Forelimb muscle (tissue), 1 donor: ENCODE data around the gene AGMAT. TPM values are rescaled to one million over a fixed set of nuclear protein-coding genes. Genes with fewer than 3 reads are reported as not detected.

ENCODE experiments used
- DNase-seq: peaks from one replicate; pipeline ENCODE4 v3.0.0-alpha.2; 2013; ENCODE audit warnings: low read depth
- polyA plus RNA-seq: library from polyadenylated mRNA; unstranded; fragments of 120-200 nt; gene quantifications from one replicate; pipeline ENCODE4 v1.2.1, GENCODE V29; 2013; ENCODE audit not compliant: insufficient read length

The AGMAT gene, protein sequence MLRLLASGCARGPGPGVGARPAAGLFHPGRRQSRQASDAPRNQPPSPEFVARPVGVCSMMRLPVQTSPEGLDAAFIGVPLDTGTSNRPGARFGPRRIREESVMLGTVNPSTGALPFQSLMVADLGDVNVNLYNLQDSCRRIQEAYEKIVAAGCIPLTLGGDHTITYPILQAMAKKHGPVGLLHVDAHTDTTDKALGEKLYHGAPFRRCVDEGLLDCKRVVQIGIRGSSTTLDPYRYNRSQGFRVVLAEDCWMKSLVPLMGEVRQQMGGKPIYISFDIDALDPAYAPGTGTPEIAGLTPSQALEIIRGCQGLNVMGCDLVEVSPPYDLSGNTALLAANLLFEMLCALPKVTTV
- polyA plus RNA-seq, result 3.7 TPM

DNA sequence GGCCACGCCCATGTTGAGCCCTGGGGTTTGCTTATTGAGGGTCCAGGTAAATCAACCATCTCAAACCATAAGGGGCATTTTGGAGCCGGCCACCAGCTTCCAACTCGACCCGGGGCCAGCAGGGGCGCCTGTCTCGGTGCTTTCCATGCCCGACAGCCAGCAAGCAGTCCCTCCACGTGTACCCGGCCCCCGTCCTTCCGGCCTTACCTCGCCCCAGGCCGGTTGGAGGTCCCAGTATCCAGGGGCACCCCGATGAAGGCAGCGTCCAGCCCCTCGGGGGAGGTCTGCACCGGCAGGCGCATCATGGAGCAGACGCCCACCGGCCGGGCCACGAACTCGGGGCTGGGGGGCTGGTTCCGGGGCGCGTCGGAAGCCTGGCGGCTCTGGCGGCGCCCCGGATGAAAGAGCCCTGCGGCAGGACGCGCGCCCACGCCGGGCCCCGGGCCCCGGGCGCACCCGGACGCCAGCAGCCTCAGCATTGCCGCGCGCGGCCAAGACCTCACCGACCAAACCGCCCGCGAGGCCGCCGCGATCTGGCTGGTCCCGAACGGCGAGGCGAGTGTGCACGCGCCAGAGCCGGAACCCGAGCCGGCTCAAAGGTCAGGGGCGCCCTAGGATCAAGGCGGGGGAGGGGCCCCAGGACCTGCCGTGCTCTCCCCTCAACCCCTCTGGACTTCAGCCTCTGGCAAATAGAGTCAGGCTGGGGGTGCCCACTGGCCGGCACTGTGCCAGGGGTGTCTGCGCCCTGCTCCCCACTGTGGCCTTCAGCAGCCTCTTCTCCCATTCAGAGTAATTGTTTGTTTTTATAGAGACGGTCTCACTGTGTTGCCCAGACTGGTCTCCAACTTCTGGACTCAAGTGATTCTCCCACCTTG lies at the start of gene AGMAT:
Gene AGMAT (minus strand): TSS at position 563 of the 875 bp plus-strand sequence. CDS start 84 bp downstream, at position 479.
- DNase-seq, result no peak

DNA sequence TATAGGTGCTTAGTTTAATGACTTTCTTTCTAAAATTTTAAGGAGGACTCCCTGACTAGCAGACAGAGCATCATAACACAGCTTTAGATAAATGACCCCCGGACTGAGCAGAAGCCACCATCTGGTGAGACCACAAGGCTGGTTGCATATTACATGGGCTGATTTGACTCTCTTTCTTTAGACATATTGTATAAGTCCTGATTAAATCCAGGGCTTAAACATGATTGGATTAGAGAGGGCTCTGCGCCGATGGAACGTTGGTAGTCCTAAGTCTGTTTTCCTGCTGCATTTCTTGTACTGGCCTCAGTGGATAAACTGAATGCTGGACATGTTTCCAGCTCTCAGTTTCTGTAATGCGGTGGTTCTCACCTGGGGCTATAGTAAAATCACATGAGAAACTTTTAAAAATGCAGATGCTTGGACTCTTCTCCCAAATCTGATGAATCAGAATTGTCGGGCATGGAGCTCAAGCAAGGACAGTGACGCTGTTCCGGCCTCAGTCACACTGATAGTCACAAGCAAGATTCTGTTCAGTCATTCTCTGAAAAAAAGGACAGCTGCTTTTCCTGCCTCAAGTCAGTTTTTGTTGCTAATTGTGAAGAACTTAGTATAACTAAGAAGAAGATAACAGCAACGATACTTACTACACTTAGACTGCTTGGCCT lies 49.0 kb upstream of the AGMAT start:
- DNase-seq, result no peak

DNA sequence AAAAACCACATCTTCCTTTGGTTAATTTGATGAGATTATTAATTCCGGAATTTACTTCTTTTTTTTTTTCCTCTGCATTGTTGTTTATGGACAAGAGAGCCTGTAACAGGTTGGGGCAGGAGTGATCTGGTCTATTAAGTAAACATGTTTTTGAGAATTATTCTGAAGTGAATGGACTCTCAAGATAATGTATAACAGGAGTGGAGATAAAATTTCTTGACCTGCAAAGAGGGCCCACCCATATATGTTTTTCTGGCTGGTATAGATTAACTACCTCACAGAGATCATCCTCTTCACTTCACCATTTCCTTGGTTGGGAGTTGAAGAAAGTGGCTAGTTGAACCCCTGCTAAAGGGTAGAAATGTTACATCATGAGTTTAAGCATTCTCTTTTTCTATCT lies 43.2 kb upstream of the AGMAT start:
- no peak for DNase-seq

DNA sequence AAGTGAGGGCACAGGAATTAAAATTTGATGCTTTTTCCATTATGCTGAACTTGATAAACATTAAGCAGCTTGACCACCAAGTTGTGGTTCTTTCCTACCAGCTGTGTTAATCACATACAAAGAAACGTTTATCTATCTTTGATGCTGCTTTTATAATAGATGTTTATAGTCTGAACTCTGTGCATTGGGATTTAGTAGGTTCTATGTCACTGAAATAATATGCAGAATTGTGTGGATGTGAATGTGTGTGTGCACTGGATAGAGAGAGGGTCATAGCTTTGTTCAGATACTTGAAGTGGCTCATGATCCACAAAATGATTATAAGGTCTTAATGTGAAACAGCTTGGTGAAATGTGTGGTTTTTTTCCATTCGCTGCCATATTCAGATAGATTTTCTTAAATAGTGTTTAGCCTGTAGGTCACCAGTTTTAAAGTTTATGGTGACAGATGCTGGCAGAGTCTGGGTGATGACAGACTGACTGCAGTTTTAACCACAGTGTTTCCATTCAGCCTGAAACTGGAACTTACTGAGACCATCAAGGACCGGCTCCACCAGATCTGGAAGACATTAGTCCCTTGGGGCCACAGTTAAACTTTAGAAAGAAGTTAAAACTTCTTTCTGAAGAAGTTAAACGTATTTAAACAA lies 42.6 kb upstream of the AGMAT start:
- no peak for DNase-seq

DNA sequence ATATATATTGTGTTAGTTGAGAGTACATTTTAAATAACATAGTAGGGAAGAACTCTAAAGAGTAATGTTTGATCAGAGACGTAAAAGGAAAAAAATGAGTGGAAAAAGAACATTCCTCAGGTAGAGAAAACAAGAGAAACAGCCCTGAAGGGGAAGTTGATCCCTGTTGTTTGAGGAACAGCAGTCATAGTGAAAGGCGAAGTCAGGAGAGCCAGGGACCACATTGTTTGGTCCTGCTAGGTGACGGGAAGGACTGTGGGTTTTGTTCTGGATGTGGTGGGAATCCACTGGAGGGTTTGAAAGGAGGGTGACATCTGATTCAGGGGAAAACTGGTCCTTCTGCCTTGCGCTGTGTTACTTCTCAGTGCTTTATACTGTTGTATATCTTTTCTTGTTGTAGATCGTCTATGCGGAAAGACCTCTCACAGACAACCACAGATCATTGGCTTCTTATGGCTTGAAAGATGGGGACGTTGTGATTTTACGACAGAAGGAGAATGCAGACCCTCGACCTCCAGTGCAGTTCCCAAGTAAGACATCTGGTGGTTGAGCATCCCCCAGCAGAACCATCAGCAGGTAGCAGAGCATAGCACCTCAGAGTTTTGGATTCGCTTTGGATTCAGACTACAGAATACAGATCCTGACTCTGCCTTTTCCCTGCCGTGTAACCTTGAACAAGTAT lies 41.6 kb upstream of the AGMAT start:
- DNase-seq, result no peak

DNA sequence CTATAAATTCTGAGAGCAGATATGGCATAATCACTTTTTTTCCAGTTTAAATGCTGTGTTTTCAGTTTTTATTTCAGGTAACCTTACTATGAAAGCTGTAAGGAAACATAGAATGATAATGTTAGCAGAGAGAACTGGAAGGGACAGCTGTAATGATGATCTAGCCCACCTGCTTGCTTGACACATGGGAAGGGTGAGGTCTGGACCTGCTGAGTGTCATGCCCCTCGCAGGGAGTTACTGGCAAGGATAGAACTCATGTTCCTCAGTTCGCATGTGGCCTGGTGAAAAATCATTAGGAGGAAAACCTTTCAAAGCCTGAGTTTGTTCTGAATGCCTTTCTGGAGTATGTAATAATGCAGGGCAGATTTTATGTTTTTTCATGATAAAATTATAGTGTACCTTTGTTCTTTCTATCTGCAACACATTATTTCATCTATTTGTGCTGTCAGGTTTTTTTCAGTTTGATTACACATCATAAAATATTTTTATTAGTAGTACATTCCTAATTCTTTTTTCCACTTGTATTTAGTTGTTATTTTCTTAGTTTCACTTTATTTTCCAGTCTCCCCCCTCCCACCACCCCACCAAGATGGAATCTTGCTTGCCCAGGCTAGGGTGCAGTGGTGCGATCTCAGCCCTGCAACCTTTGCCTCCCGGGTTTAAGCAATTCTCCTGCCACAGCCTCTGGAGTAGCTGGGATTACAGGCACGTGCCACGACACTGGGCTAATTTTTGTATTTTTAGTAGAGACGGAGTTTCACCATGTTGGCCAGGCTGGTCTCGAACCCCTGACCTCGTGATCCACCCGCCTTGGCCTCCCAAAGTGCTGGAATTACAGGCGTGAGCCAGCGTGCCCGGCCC lies 40.4 kb upstream of the AGMAT start:
- DNase-seq, result no peak

DNA sequence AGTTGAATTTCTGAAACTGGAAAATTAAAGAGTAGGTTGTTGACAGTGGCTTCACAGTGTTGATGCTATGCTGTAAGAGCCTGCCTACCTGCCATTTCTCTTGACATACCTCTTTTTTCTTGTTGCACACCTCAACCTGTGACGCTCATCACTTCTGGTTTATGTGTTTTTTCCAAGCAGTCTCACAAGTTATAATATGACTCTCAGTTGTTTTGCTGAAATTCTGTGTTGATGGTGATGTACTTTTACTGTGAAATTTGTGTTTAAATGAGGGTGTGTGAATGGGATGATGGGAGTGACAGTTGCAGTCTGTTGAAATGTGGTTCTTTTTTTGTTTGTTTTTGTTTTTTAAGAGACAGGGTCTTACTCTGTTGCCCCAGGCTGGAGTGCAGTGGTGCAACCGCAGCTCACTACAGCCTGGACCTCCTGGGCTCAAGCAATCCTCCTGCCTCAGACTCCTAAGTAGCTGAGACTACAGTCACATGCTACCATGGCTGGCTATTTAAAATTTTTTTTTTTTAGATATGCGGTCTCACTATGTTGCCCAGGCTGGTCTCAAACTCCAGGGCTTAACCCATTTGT lies 39.4 kb upstream of the AGMAT start:
- no peak for DNase-seq

DNA sequence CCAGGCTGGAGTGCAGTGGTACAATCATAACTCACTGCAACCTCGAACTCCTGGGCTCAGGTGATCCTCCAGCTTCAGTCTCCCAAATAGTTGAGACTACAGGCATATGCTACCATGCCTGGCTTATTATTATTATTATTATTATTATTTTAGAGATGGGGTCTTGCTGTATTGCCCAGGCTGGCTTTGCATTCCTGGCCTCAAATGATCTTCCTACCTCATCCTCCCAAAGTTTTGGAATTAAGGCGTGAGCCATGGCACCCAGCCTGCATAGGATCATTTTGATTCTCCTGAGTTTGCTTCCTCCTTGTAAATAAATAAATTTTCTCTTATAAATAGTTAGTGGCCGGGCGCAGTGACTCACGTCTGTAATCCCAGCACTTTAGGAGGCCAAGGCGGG lies 38.6 kb upstream of the AGMAT start:
- no peak for DNase-seq

DNA sequence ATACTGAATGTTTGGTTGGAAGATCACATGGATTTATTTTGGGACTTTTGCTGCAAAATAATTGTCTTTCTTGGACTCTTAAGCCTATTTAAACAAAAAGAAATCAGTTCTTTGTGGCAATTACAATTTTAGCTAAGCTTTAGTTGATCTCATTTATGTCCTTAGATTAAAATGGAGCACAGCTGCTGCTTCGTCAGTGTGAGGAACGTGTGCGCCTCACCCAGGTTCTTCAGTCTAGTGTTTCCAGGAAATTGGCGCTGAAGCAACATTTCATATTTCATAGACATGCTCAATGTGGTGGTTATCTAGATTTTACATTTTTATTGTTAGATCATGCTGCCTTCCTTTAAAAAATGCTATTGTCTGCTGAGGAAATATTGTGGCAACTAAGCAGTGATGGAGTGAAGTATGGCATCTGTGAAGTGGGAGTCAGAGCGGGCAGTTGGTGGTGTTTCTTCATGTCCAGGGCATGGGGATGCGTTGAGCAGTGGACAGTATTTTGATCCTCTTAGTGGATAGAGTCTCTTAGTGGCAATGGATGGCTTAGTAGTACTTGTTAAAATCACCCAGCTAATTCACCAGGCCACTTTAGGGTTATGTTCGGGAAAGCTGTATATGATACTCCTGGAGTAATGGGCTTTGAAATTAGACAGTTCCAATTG lies 38.0 kb upstream of the AGMAT start:
- no peak for DNase-seq

DNA sequence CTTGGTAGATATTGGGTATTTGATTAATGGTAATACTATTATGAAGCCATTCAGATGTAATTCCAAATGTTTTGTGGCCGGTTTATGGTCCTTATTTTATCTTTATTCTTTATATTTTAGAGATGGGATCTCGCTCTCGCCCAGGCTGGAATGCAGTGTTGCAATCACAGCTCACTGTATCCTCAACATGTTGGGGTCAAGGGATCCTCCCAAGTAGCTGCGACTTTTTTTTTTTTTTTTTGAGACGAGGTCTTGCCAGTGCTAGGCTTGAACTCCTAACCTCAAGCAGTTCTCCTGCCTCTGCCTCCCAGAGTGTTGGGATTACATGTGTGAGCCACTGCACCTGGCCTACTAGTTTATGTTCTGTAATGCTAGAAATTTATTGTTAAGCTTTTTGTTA lies 37.1 kb upstream of the AGMAT start:
- no peak for DNase-seq

DNA sequence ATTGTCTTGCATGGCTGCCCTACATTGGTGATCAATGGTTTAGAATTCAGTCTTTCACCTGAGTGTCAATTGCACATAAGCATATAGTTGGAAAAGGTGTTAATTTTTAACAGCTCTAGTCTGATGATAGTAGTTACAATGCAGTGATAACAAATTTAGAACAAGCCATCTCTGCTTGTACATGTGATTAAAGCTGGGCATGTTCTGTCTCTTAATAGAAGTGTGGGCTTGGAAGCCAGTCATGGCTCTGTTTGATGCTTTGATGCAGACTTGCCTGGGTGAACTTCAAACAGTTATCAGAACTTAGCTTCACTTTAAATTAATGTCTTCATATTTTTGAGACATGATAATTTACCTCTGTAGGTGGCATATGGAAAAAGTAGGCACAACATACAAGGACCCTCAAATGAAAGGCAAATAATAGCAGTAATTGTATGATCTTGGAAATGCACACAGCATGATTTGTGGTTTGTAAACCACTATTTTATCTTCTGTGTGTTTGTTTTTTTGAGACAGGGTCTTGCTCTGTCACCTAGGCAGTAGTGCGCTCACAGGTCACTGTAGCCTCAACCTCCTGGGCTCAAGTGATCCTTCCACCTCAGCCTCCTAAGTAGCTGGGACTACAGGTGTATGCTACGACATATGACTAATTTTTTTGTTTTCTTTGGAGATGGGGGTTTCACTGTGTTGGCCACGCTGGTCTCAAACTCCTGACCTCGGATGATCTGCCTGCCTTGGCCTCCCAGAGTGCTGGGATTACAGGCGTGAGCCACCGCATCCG lies 36.2 kb upstream of the AGMAT start:
- DNase-seq, result no peak

DNA sequence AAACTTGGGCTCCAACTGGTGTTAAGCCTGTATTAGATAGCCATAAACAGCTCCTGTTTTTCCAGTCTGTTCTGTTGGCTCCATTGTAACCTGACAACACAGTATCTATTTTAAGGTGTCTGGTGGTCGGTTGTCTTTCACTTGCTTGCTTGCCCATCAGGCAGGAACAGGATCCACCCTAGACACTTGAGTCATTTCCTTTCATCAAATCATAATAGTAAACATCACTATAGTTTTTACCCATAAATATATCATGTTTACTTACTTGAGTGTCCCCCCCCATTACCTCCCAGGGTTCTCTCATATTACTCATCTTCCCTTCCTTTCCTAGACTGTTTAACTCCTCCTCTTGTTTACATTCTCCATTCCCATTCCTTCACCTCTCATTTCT lies 35.3 kb upstream of the AGMAT start:
- no peak for DNase-seq

DNA sequence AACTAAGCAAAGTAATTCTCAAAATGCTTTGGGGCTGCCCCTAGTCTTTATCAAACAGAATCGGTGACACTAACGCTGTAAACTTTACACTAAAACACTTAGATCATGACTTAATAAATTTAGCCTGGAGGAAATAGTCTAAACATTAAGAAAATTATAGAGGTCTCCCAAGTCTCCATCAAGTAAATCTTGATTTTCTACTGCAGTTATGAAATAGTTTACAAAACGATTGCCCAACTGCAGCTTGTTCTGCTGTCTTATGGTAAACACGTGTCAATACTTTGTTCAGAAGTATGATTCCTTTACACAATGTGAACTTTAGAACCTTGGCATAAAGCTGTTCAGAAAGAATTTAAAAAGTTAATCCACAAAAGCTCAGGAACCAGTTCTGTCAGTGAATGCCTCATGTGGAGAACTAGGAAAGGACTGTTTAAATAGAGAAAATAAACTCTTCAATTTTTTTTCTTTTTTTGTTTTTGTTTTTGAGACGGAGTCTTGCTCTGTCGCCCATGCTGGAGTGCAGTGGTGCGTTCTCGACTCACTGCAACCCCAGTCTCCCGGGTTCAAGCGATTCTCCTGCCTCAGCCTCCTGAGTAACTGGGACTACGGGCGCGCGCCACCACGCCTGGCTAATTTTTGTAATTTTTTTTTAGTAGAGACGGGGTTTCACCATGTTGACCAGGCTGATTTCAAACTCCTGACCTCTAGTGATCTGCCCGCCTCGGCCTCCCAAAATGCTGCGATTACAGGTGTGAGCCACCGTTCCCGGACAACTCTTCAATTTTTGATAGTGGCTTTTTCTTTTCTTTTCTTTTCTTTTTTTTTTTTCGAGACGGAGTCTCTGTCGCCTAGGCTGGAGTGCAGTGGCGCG lies 34.0 kb upstream of the AGMAT start:
- peak; percentile 13 for DNase-seq

DNA sequence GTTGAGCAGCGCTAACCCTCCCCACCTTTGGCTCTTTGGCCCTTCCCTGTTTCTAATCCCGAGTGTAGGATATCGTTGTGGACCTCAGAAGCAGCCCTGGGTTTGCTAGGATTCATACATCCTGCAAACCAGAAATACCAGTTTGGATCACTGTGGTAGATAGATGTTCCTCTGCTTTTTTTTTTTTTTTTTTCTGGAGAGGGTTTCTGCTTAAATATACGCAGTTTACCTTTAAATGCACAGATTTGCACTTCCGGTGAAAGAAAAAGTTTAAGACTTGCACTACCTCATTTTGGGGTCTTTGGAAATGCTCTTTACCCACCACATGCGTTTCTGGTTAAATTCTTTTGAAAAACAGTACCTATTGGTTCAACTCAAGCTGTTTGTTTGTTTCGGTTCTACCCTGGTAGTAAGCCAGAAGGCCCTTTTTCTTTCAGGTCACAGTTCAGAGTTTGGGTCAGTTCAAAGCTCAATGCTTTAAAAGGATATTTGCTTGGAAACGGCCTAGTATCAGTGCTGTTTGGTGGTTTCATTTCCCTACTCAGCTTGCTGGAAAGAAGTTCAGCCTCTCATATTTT lies 33.3 kb upstream of the AGMAT start:
- no peak for DNase-seq

DNA sequence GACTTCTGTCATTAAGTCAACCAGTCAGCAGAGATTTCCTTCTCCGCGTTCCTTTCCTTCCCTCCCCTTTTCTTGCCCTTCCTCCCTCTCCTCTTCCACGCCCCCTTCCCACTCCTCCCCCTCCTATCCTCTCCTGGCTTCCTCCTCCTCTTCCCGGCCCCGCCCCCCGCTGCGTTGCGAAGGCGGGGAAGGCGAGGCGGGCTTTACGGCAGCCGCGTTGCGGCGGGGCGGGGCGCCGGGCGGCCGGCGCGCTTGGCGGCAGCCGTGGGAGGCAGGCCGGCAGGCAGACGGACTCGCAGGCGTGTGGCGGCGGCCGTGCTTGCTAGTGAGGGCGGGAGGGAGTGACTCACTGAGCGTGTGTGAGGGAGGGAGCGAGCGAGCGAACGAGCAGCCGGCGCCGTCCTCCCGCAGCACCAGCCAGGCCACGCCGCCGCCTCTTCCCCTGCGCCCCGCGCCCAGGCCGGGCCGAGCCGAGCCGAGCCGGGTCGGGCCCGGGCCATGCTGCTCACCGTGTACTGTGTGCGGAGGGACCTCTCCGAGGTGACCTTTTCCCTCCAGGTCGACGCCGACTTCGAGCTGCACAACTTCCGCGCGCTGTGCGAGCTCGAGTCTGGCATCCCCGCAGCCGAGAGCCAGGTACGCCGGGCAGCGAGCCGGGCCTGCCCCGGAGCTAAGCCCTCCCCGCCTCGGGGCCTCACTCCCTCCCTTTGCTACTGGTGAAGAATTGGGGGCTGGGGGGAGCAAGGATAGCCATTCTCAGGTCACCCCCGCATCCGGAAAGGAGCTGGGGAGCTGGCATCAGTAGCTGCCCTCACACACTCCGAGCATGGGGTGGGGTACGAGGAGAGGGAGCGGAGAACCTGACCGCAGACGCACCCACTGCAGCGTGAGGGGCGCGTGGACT lies 32.6 kb upstream of the AGMAT start, which contains the start of gene DDI2:
Gene DDI2 (plus strand): TSS at position 286 of the 904 bp plus-strand sequence. CDS start 213 bp downstream, at position 499.
- DNase-seq, result peak; percentile 92
